Measurements from ENCODE around the gene EZR. TPM values are rescaled to one million over a fixed set of nuclear protein-coding genes. Genes with fewer than 3 reads are reported as not detected.

The EZR gene
- total RNA-seq, 1 experiment from 2014 or later, result 1,402 TPM

DNA sequence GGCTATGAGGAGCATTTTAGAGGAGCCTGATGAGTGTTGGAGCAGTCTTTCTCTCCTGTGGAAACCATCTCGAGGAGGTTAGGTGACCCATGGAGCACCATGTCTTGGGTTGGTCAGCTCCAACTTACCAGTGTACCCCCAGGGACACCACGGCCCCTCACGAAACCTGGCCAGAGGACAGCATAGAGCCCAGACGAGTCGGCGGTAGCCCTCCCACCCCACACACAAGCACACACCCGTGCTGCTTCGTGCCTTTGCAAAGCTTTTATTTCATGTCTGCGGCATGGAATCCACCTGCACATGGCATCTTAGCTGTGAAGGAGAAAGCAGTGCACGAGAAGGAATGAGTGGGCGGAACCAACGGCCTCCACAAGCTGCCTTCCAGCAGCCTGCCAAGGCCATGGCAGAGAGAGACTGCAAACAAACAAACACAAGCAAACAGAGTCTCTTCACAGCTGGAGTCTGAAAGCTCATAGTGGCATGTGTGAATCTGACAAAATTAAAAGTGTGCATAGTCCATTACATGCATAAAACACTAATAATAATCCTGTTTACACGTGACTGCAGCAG, 53.6 kb downstream of the EZR start:
- TF ChIP-seq YY1 (IDR thresholded peaks at IDR 0.05; ENCODE audit: extremely low read depth, insufficient replicate concordance, low read depth, low read length) (no peak), EZH2phosphoT487 (IDR thresholded peaks at IDR 0.05; ENCODE audit: borderline replicate concordance) (no peak), ZNF274 (IDR thresholded peaks at IDR 0.05; ENCODE audit: low read depth, low read length) (no peak), POLR2AphosphoS5 (IDR thresholded peaks at IDR 0.05; ENCODE audit: low read depth, low read length) (0 out of 2 replicates have a peak, but pooled peaks have one; percentile 24), SIN3A (IDR thresholded peaks at IDR 0.05; ENCODE audit: low read depth) (no peak), SRF (IDR thresholded peaks at IDR 0.05; ENCODE audit: low read depth) (no peak), RAD21 (IDR thresholded peaks at IDR 0.05; ENCODE audit: low read depth) (no peak)
- TF ChIP-seq, protein P1, sequence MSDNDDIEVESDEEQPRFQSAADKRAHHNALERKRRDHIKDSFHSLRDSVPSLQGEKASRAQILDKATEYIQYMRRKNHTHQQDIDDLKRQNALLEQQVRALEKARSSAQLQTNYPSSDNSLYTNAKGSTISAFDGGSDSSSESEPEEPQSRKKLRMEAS (IDR thresholded peaks at IDR 0.05), result no peak
- Histone ChIP-seq H3K9ac (ENCODE audit: low read length) (0 out of 2 replicates have a peak overlapping the region, but pooled peaks have one; percentile 40), H3K27ac (ENCODE audit: low read depth, low read length) (peak overlapping the region; percentile 57), H3K27me3 (ENCODE audit: insufficient read depth, low read length) (no peaks in the 10 kb centered on the region), H3K79me2 (ENCODE audit: insufficient read depth, low read length) (peaks cover 39% of the 10 kb centered on the region), H4K20me1 (ENCODE audit: insufficient read depth) (peaks cover 17% of the 10 kb centered on the region; the same call in 1 of the 2 replicates), H3K36me3 (ENCODE audit: control insufficient read depth in 1 of 2, insufficient read depth in 2 of 2, low read length in 2 of 2) (peaks cover 40 to 67% of the 10 kb centered on the region in 2 experiments), H3K4me2 (ENCODE audit: low read length) (0 out of 2 replicates have a peak overlapping the region, but pooled peaks have one; percentile 0), H3K4me1 (ENCODE audit: control insufficient read depth in 1 of 2, insufficient read depth in 2 of 2, low read length in 2 of 2) (peaks cover 18 to 100% of the 10 kb centered on the region in 2 experiments; a peak in 3 of 4 replicates), H3K9me3 (ENCODE audit: control insufficient read depth in 1 of 2, insufficient read depth in 1 of 2, low read depth in 1 of 2, low read length in 2 of 2) (no peaks in the 10 kb centered on the region), H2AFZ (ENCODE audit: low read depth, low read length, poor library complexity, severe bottlenecking) (no peak overlapping the region), H3K4me3 (replicated peaks in 1 of 2; ENCODE audit: low read depth in 1 of 2, low read length in 2 of 2) (no peak overlapping the region), H3K9me2 (ENCODE audit: insufficient read depth) (no peaks in the 10 kb centered on the region)
- RAD21 ChIA-PET (ENCODE audit: low non-redundant PET in 1 of 2, low total read pairs in 2 of 2, uncharacterized antibody in 2 of 2, unreplicated experiment in 2 of 2), result interaction anchor here in 1 of 2 experiments (0.9 kb wide), 1 partner anchor 48 kb away, joined by 3 read pairs; no protein-coding TSS in a partner anchor
- DNase-seq (ENCODE audit: low read depth, low spot score) (no peak), ATAC-seq (no peak)
- intact Hi-C loops (cut with micrococcal nuclease), result loop anchor here (10.0 kb wide), 1 partner anchor 339 kb away; no protein-coding TSS in a partner anchor
- no TSS peak for BruUV-seq (replicated peaks)
- CTCF ChIA-PET, result interaction anchor here (1.4 to 2.8 kb wide), 2 partner anchors 47 to 59 kb away, joined by 4 to 13 read pairs; no protein-coding TSS in a partner anchor
- POLR2A ChIA-PET, result interaction anchor here (0.8 to 9.3 kb wide), 4 partner anchors 14 to 103 kb away, joined by 5 to 39 read pairs (median 9); no protein-coding TSS in a partner anchor

Measured in HCT116 (cell line).